ENCODE data around the gene TRPM4. TPM values are rescaled to one million over a fixed set of nuclear protein-coding genes. Genes with fewer than 3 reads are reported as not detected.
"Not testable (repeated sequence)": the region's sequence is repeated elsewhere in the genome, so short reads cannot be mapped to it uniquely, and the experiment has no call there.

Gene TRPM4
- total RNA-seq, 1 experiment from 2014 or later = not detected

- H3K79me2 ChIP-seq (ENCODE audit: low read length) = no peaks in the 10 kb centered on the region
- H3K4me1 ChIP-seq (ENCODE audit: low read length) = no peaks in the 10 kb centered on the region
- no peaks in the 10 kb centered on the region for H3K9me3 ChIP-seq (ENCODE audit: low read length)
- no peak overlapping the region for H3K4me2 ChIP-seq (ENCODE audit: low read depth, low read length, poor library complexity, severe bottlenecking)
- no peak overlapping the region for H3K4me3 ChIP-seq (ENCODE audit: low read length)
- DNase-seq = no peak
- H3K27ac ChIP-seq (ENCODE audit: low read length) = no peak overlapping the region
- no peaks in the 10 kb centered on the region for H3K9me2 ChIP-seq (replicated peaks; ENCODE audit: insufficient read depth, low read length)
- no peak overlapping the region for H2AFZ ChIP-seq (ENCODE audit: low read length)
- H4K20me1 ChIP-seq (ENCODE audit: insufficient read depth, low read depth, low read length) = no peaks in the 10 kb centered on the region
- H3K36me3 ChIP-seq (ENCODE audit: insufficient read depth, low read length) = no peaks in the 10 kb centered on the region
- no peak overlapping the region for H3K9ac ChIP-seq (ENCODE audit: low read length)
- no peaks in the 10 kb centered on the region for H3K27me3 ChIP-seq (ENCODE audit: low read length)
These were observed 7.6 kb downstream of the TRPM4 start for GRCh38 chr19:49165111-49165750.

- H3K9me3 ChIP-seq (ENCODE audit: low read length) = no peaks in the 10 kb centered on the region
- no peak overlapping the region for H2AFZ ChIP-seq (ENCODE audit: low read length)
- H3K27me3 ChIP-seq (ENCODE audit: low read length) = no peaks in the 10 kb centered on the region
- H4K20me1 ChIP-seq (ENCODE audit: insufficient read depth, low read depth, low read length) = no peaks in the 10 kb centered on the region
- H3K79me2 ChIP-seq (ENCODE audit: low read length) = no peaks in the 10 kb centered on the region
- DNase-seq = no peak
- no peaks in the 10 kb centered on the region for H3K4me1 ChIP-seq (ENCODE audit: low read length)
- H3K27ac ChIP-seq (ENCODE audit: low read length) = no peak overlapping the region
- no peak overlapping the region for H3K9ac ChIP-seq (ENCODE audit: low read length)
- H3K9me2 ChIP-seq (replicated peaks; ENCODE audit: insufficient read depth, low read length) = no peaks in the 10 kb centered on the region
- H3K4me3 ChIP-seq (ENCODE audit: low read length) = no peak overlapping the region
- no peak overlapping the region for H3K4me2 ChIP-seq (ENCODE audit: low read depth, low read length, poor library complexity, severe bottlenecking)
- H3K36me3 ChIP-seq (ENCODE audit: insufficient read depth, low read length) = no peaks in the 10 kb centered on the region
These were observed 8.3 kb downstream of the TRPM4 start for GRCh38 chr19:49165865-49166301.

GRCh38 chr19:49167857-49168409 lies 10.3 kb downstream of the TRPM4 start:
- Histone ChIP-seq H3K9me3 (ENCODE audit: low read length) (no peaks in the 10 kb centered on the region), H3K79me2 (ENCODE audit: low read length) (no peaks in the 10 kb centered on the region), H3K4me3 (ENCODE audit: low read length) (no peak overlapping the region), H3K9me2 (replicated peaks; ENCODE audit: insufficient read depth, low read length) (no peaks in the 10 kb centered on the region), H3K27me3 (ENCODE audit: low read length) (no peaks in the 10 kb centered on the region), H2AFZ (ENCODE audit: low read length) (no peak overlapping the region), H3K9ac (ENCODE audit: low read length) (no peak overlapping the region), H3K36me3 (ENCODE audit: insufficient read depth, low read length) (no peaks in the 10 kb centered on the region), H3K27ac (ENCODE audit: low read length) (no peak overlapping the region), H4K20me1 (ENCODE audit: insufficient read depth, low read depth, low read length) (no peaks in the 10 kb centered on the region), H3K4me2 (ENCODE audit: low read depth, low read length, poor library complexity, severe bottlenecking) (no peak overlapping the region), H3K4me1 (ENCODE audit: low read length) (no peaks in the 10 kb centered on the region)
- no peak for DNase-seq

GRCh38 chr19:49168421-49168820 lies 10.8 kb downstream of the TRPM4 start:
- H3K4me3 ChIP-seq (ENCODE audit: low read length) = no peak overlapping the region
- H3K27ac ChIP-seq (ENCODE audit: low read length) = no peak overlapping the region
- H4K20me1 ChIP-seq (ENCODE audit: insufficient read depth, low read depth, low read length) = no peaks in the 10 kb centered on the region
- no peaks in the 10 kb centered on the region for H3K36me3 ChIP-seq (ENCODE audit: insufficient read depth, low read length)
- DNase-seq = no peak
- H2AFZ ChIP-seq (ENCODE audit: low read length) = no peak overlapping the region
- H3K9me2 ChIP-seq (replicated peaks; ENCODE audit: insufficient read depth, low read length) = no peaks in the 10 kb centered on the region
- no peak overlapping the region for H3K9ac ChIP-seq (ENCODE audit: low read length)
- no peaks in the 10 kb centered on the region for H3K27me3 ChIP-seq (ENCODE audit: low read length)
- H3K9me3 ChIP-seq (ENCODE audit: low read length) = no peaks in the 10 kb centered on the region
- no peaks in the 10 kb centered on the region for H3K79me2 ChIP-seq (ENCODE audit: low read length)
- H3K4me1 ChIP-seq (ENCODE audit: low read length) = no peaks in the 10 kb centered on the region
- no peak overlapping the region for H3K4me2 ChIP-seq (ENCODE audit: low read depth, low read length, poor library complexity, severe bottlenecking)

GRCh38 chr19:49173198-49173597 lies 15.6 kb downstream of the TRPM4 start:
- H2AFZ ChIP-seq (ENCODE audit: low read length) = no peak overlapping the region
- no peak overlapping the region for H3K9ac ChIP-seq (ENCODE audit: low read length)
- no peaks in the 10 kb centered on the region for H3K9me3 ChIP-seq (ENCODE audit: low read length)
- no peaks in the 10 kb centered on the region for H3K9me2 ChIP-seq (replicated peaks; ENCODE audit: insufficient read depth, low read length)
- H3K27me3 ChIP-seq (ENCODE audit: low read length) = no peaks in the 10 kb centered on the region
- H3K4me3 ChIP-seq (ENCODE audit: low read length) = no peak overlapping the region
- no peaks in the 10 kb centered on the region for H3K79me2 ChIP-seq (ENCODE audit: low read length)
- no peaks in the 10 kb centered on the region for H3K36me3 ChIP-seq (ENCODE audit: insufficient read depth, low read length)
- no peak overlapping the region for H3K27ac ChIP-seq (ENCODE audit: low read length)
- no peaks in the 10 kb centered on the region for H3K4me1 ChIP-seq (ENCODE audit: low read length)
- H4K20me1 ChIP-seq (ENCODE audit: insufficient read depth, low read depth, low read length) = no peaks in the 10 kb centered on the region
- H3K4me2 ChIP-seq (ENCODE audit: low read depth, low read length, poor library complexity, severe bottlenecking) = no peak overlapping the region
- DNase-seq = no peak

- no peak overlapping the region for H3K9ac ChIP-seq (ENCODE audit: low read length)
- peaks cover 13% of the 10 kb centered on the region for H3K9me3 ChIP-seq (ENCODE audit: low read length)
- DNase-seq = no peak
- no peaks in the 10 kb centered on the region for H3K79me2 ChIP-seq (ENCODE audit: low read length)
- H3K27ac ChIP-seq (ENCODE audit: low read length) = no peak overlapping the region
- no peaks in the 10 kb centered on the region for H3K4me1 ChIP-seq (ENCODE audit: low read length)
- no peak overlapping the region for H3K4me3 ChIP-seq (ENCODE audit: low read length)
- no peaks in the 10 kb centered on the region for H3K9me2 ChIP-seq (replicated peaks; ENCODE audit: insufficient read depth, low read length)
- H4K20me1 ChIP-seq (ENCODE audit: insufficient read depth, low read depth, low read length) = no peaks in the 10 kb centered on the region
- no peak overlapping the region for H3K4me2 ChIP-seq (ENCODE audit: low read depth, low read length, poor library complexity, severe bottlenecking)
- H2AFZ ChIP-seq (ENCODE audit: low read length) = no peak overlapping the region
- no peaks in the 10 kb centered on the region for H3K27me3 ChIP-seq (ENCODE audit: low read length)
- H3K36me3 ChIP-seq (ENCODE audit: insufficient read depth, low read length) = no peaks in the 10 kb centered on the region
These were observed 23.1 kb downstream of the TRPM4 start for GRCh38 chr19:49180659-49181058.

- H3K9ac ChIP-seq (ENCODE audit: low read length); H3K27me3 ChIP-seq (ENCODE audit: low read length); H4K20me1 ChIP-seq (ENCODE audit: insufficient read depth, low read depth, low read length); H3K9me2 ChIP-seq (replicated peaks; ENCODE audit: insufficient read depth, low read length); H3K4me3 ChIP-seq (ENCODE audit: low read length); H3K4me2 ChIP-seq (ENCODE audit: low read depth, low read length, poor library complexity, severe bottlenecking); H3K79me2 ChIP-seq (ENCODE audit: low read length); DNase-seq; H3K4me1 ChIP-seq (ENCODE audit: low read length); H3K36me3 ChIP-seq (ENCODE audit: insufficient read depth, low read length); H2AFZ ChIP-seq (ENCODE audit: low read length); H3K27ac ChIP-seq (ENCODE audit: low read length): not testable (repeated sequence)
- peaks cover 13% of the 10 kb centered on the region for H3K9me3 ChIP-seq (ENCODE audit: low read length)
These were observed 24.6 kb downstream of the TRPM4 start for GRCh38 chr19:49182010-49182847.

GRCh38 chr19:49182848-49183375 lies 25.3 kb downstream of the TRPM4 start:
- Histone ChIP-seq H3K79me2 (ENCODE audit: low read length) (no peaks in the 10 kb centered on the region), H3K36me3 (ENCODE audit: insufficient read depth, low read length) (no peaks in the 10 kb centered on the region), H3K9ac (ENCODE audit: low read length) (no peak overlapping the region), H3K4me3 (ENCODE audit: low read length) (no peak overlapping the region), H2AFZ (ENCODE audit: low read length) (no peak overlapping the region), H3K27ac (ENCODE audit: low read length) (no peak overlapping the region), H4K20me1 (ENCODE audit: insufficient read depth, low read depth, low read length) (no peaks in the 10 kb centered on the region), H3K9me3 (ENCODE audit: low read length) (peaks cover 13% of the 10 kb centered on the region), H3K27me3 (ENCODE audit: low read length) (no peaks in the 10 kb centered on the region), H3K4me1 (ENCODE audit: low read length) (no peaks in the 10 kb centered on the region), H3K4me2 (ENCODE audit: low read depth, low read length, poor library complexity, severe bottlenecking) (no peak overlapping the region), H3K9me2 (replicated peaks; ENCODE audit: insufficient read depth, low read length) (no peaks in the 10 kb centered on the region)
- no peak for DNase-seq
